NOMO-1 (cell line): Measurements from ENCODE around the gene SPATA6L.

ENCODE experiments used
- DNase-seq, 2 experiments: peaks; one replicate each; lab custom pipeline; 2025; ENCODE audit not compliant: unreplicated experiment in 2 of 2; lab: John Stamatoyannopoulos, UW

Gene SPATA6L

DNA sequence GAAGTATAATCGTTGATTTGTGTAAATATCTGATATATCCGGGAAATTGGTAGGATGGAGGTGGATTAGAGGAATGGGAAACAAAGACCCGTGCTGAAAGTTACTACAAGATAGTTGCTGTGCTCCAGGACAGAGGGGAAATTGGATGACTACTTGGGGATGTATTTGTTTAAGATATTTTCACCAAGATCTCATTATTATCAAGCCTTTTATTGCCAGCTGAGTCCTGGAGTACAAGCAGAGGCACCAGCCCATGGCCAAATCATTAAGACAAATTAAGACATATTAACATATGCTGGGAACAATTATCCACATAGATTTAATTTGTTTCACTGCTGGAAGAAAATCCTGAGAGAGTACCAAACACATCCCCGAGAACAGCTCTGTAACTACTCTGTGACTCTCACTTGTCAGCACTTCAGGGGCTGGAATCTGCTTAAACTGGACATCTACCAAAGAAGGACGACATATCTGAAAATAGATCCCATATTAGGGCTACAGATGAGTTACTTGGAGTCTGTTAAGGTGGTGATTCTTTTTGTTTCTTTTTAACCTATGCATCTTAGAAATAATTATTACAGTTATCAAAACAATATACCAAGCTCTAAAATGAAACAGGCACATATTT lies 107.8 kb downstream of the SPATA6L start:
- no peak for DNase-seq

DNA sequence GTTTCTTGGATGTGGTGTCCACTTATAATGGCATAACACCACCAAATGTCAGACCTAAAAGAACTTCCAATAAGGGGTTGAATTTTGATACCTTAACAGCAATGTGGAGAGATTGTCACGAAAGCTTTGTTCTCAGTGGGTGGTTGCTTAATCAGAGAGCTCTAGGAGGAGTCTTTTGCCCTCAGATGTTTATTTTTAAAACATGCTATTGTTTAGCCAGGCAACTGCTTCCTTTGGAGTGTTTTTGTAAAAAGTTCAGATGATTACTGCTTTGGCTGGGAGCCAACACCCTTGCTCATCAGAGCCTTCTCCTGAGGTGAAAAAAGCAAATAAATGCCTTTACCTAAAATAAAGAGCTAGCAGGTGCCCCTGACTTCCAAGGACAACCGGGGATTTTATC lies 111.0 kb downstream of the SPATA6L start:
- DNase-seq, result no peak

DNA sequence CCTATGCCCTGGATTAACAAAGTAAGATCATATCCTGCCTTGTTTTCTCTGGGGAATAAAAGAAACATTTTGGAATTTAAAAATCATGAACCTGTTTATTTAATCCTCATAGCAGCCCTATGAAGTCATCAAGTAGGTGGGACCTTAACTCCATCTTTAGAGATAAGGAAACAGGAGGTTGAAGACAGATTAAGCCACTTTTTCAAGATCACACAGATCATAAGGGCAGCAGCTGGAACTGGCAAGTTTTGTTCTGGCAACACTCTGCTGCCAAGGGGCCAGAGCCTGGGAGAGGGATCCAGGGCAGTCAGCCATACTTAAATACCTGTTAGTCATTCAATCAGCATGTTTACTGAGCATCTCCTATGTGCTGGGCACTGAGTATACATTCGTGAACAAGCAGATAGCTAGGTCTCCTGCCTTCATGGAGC lies 112.3 kb downstream of the SPATA6L start:
- no peak for DNase-seq

DNA sequence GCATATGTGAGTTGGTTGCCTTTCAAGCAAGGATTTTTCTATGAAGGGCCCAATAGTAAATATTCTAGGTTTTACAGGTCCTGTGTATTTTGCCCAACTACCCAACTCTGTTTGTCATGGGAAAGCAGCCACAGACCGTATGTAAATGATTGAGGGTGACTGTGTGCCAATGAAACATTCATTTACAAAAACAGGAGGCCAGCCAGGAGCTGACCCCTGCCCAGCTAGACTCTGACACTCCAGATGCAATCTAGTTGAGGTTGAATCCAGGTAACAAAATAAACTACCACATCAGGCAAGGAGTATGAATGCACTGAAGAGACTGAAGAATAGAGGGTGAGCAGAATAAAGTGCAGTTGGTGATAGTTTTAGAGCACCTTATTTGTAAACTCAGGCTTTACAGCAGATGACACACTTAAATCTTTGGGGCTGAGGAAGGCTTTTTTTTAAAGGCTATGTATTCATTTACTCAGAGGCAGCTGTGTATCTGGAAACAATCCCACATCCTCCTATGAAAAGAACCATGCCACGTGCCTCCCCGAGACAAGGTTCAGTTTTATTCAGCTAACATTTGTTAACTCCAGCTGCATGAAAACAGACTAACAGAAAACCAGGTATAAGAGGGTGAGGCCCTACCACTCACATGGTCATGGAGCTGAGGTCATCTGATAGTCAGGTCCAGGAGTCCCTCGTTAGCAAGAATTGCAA lies 115.3 kb downstream of the SPATA6L start:
- no peak for DNase-seq

DNA sequence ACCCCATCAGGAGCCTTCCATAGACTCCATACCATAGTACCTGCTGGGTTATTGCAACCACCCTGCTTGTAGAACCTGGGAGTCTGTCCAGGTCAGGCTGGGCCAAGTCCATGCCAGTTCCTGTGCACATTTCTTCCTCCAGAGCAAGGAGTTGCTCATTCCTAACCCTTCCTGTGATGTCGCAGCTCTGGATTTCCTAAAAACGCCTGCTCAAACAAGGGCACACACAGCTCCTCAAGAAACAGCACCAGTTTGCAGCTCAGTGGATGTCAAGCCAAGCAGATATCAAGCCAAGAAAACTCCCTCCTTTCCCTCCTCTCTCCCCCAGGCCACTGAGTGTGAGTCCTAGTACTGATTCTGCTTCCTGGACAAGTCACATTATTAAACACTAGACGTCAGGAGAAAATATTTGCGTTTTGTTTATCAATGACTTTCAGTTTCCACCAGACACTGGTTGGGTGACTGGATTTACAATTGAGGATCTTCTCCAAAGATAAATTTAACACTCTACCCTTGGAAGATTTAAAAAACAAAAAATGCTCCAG lies 116.5 kb downstream of the SPATA6L start:
- no peak for DNase-seq

DNA sequence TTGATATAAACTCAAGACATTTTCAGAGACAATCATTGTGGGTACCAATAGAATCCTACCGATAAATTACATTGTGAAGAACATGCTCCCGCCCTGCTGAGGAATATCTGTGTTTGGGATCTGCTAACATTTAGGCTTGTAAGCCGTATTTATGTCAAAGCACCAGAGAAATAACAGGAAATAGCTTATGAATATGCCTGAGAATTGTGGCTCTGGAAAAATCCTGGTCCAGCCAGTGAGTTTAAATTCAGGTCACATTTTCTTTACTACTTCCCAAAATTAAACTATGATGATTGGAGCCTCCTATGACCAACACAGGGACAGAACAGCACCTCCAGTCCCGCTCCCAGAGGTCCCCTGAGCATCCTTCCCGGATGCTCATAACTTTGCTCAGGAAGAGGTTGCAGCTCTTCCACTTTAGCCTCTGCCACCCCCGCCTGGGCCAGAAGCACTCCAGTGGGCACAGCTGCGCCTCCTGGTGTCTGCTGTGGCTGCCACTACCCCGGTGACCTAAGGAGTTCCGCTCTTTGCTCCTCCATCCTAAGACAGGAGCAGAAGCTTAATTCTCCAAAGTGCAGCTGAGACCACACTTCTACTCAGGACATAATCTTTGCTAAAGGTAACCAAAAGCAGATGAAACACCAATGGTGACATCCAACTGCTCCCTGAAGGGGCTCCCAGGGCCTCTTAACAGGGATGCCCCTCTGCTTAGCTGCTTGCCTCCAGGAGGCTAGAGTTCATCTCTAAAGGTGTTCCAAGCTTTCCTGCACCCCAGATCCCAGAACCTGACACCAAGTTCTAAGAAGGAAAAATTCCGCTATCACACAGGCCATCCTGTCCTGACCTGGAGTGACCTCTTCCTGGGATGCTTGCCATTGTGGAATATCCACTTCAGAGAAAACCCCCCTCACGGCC lies 117.2 kb downstream of the SPATA6L start:
- DNase-seq, result no peak
